Measurements from ENCODE around the gene TMEM184C. TPM values are rescaled to one million over a fixed set of nuclear protein-coding genes. Genes with fewer than 3 reads are reported as not detected.
A peak's percentile ranks its signal among the peaks of the same experiment; 100 is the strongest.

Gene TMEM184C
- total and polyA plus RNA-seq, 2 donors = 8.2 to 14.4 TPM

DNA sequence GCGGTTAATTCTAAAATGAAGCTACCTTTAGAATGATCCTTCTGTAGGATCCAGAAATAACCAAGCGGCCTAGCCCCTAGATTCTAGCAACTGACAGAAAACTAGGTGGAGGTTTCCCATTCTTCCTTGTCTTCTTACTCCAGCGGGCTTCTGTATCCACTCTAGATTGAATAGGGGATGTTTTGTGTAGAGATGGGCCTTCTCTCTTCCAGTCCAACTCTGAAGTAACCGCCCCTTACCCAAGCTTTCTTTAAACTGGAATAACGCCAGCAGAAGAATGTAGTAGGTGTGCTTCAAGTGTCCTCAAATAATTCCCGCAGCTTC, 386 bp upstream of the TMEM184C start:
- peak overlapping the region; percentile 94 to 97 for H3K27ac ChIP-seq (ENCODE audit: low read depth in 1 of 2, low read length in 1 of 2)
- no peaks in the 10 kb centered on the region for H3K9me3 ChIP-seq (ENCODE audit: control insufficient read depth in 2 of 2, insufficient read depth in 1 of 2, low read length in 1 of 2)
- H3K36me3 ChIP-seq (ENCODE audit: control insufficient read depth in 2 of 2, insufficient read depth in 2 of 2, low read length in 1 of 2) = peaks cover 0 to 11% of the 10 kb centered on the region in 2 donors
- DNase-seq (ENCODE audit: low read depth in 6 of 9, low spot score in 9 of 9) = no peak
- peaks cover 0 to 5% of the 10 kb centered on the region in 2 donors for H3K27me3 ChIP-seq (ENCODE audit: control insufficient read depth in 2 of 2, insufficient read depth in 1 of 2, low read length in 1 of 2)
- 36% methylated on average over 6 of the region's 6 CpGs for WGBS
- peak overlapping the region; percentile 71 to 77 for H3K4me3 ChIP-seq (ENCODE audit: low read length in 2 of 2)
- H3K4me1 ChIP-seq (ENCODE audit: control insufficient read depth in 2 of 2, insufficient read depth in 2 of 2, low read length in 2 of 2) = peaks cover 10 to 11% of the 10 kb centered on the region in 2 donors

DNA sequence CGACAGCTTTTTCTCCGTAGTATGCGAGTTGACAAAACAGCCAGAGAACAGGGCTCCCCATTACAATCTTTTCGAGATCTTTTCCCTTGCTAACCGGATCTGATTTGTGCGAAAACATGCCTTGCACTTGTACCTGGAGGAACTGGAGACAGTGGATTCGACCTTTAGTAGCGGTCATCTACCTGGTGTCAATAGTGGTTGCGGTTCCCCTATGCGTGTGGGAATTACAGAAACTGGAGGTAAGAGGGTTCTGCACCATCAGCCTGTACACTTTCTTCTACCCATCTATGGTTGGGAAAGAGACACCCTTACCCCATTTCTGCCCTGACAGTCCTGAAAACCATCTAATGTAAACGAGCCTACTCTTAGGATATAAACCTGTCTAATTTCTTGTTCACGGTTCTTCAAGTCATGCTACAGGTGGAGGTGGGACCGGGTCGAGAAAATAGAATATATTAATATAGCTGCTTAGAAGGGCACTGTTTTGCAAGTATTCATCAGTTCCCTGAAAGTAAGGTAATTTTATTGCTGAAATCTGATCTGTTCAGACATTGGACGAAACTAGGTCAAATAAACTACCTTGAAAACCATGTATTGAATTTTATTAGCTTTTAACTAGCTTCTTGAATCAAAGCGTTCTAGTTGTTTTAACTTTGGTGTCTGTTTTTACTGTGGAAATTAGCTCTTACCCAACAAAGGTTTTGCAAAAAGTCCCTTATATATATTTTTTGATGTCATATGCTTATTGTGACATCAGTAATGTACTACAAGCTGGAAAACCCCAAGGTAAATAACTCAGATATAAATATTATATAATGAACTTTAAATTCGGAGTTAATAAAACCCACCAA, 869 bp downstream of the TMEM184C start:
- H3K27ac ChIP-seq (ENCODE audit: low read depth in 1 of 2, low read length in 1 of 2) = peak overlapping the region; percentile 94 to 97
- WGBS = 18% methylated on average over 17 of the region's 17 CpGs
- DNase-seq (ENCODE audit: low read depth in 6 of 9, low spot score in 9 of 9) = peak in 1 of 9 donors; percentile 29
- peak overlapping the region; percentile 71 to 77 for H3K4me3 ChIP-seq (ENCODE audit: low read length in 2 of 2)
- peaks cover 10 to 11% of the 10 kb centered on the region in 2 donors for H3K4me1 ChIP-seq (ENCODE audit: control insufficient read depth in 2 of 2, insufficient read depth in 2 of 2, low read length in 2 of 2)
- peaks cover 0 to 19% of the 10 kb centered on the region in 2 donors for H3K36me3 ChIP-seq (ENCODE audit: control insufficient read depth in 2 of 2, insufficient read depth in 2 of 2, low read length in 1 of 2)
- peaks cover 0 to 5% of the 10 kb centered on the region in 2 donors for H3K27me3 ChIP-seq (ENCODE audit: control insufficient read depth in 2 of 2, insufficient read depth in 1 of 2, low read length in 1 of 2)
- H3K9me3 ChIP-seq (ENCODE audit: control insufficient read depth in 2 of 2, insufficient read depth in 1 of 2, low read length in 1 of 2) = no peaks in the 10 kb centered on the region

DNA sequence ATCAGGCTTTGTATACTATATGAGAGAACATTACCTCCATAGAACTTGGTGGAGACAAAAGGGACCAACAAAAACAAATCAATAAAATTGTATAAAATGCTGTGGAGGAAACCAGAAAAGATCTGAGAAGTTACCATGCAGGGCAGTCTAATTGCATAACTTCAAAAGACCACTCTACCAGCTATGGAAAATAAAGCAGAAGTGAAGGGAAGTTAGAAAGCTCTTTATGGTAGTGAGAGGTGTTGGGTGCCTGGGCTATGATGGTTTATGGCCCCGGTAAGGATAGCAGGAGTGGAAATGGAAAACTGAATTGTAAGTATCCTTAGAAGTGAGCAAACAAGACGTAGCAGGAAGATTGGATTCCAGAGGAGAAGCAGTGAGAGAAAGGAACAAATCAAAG, 3.1 kb downstream of the TMEM184C start:
- Histone ChIP-seq H3K36me3 (ENCODE audit: control insufficient read depth in 2 of 2, insufficient read depth in 2 of 2, low read length in 1 of 2) (peaks cover 0 to 31% of the 10 kb centered on the region in 2 donors), H3K27ac (ENCODE audit: low read depth in 1 of 2, low read length in 1 of 2) (no peak overlapping the region), H3K4me1 (ENCODE audit: control insufficient read depth in 2 of 2, insufficient read depth in 2 of 2, low read length in 2 of 2) (peaks cover 10 to 11% of the 10 kb centered on the region in 2 donors), H3K9me3 (ENCODE audit: control insufficient read depth in 2 of 2, insufficient read depth in 1 of 2, low read length in 1 of 2) (no peaks in the 10 kb centered on the region), H3K4me3 (ENCODE audit: low read length in 2 of 2) (no peak overlapping the region), H3K27me3 (ENCODE audit: control insufficient read depth in 2 of 2, insufficient read depth in 1 of 2, low read length in 1 of 2) (no peaks in the 10 kb centered on the region)
- no peak for DNase-seq (ENCODE audit: low read depth in 6 of 9, low spot score in 9 of 9)
- WGBS = 89% methylated on average over 2 of the region's 2 CpGs

DNA sequence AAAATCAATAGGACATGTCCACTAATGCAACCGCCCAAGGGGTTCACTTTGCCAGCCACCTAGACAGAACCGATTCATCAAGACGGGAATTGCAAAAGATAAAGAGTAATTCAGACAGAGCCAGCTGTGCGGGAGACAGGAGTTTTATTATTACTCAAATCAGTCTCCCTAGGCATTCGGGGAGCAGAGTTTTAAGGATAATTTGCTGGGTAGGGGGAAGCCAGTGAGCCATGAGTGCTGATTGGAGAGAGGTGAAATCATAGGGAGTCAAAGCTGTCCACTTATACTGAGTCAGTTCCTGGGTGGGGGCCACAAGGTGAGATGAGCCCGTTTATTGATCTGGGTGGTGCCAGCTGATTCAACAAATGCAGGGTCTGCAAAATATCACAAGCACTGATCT, 8.5 kb downstream of the TMEM184C start:
- no peak overlapping the region for H3K27ac ChIP-seq (ENCODE audit: low read depth in 1 of 2, low read length in 1 of 2)
- H3K36me3 ChIP-seq (ENCODE audit: control insufficient read depth in 2 of 2, insufficient read depth in 2 of 2, low read length in 1 of 2) = peaks cover 13 to 62% of the 10 kb centered on the region in 2 donors
- WGBS = 97% methylated on average over 6 of the region's 6 CpGs
- no peaks in the 10 kb centered on the region for H3K9me3 ChIP-seq (ENCODE audit: control insufficient read depth in 2 of 2, insufficient read depth in 1 of 2, low read length in 1 of 2)
- no peak overlapping the region for H3K4me3 ChIP-seq (ENCODE audit: low read length in 2 of 2)
- H3K27me3 ChIP-seq (ENCODE audit: control insufficient read depth in 2 of 2, insufficient read depth in 1 of 2, low read length in 1 of 2) = no peaks in the 10 kb centered on the region
- peaks cover 0 to 2% of the 10 kb centered on the region in 2 donors for H3K4me1 ChIP-seq (ENCODE audit: control insufficient read depth in 2 of 2, insufficient read depth in 2 of 2, low read length in 2 of 2)
- no peak for DNase-seq (ENCODE audit: low read depth in 6 of 9, low spot score in 9 of 9)

DNA sequence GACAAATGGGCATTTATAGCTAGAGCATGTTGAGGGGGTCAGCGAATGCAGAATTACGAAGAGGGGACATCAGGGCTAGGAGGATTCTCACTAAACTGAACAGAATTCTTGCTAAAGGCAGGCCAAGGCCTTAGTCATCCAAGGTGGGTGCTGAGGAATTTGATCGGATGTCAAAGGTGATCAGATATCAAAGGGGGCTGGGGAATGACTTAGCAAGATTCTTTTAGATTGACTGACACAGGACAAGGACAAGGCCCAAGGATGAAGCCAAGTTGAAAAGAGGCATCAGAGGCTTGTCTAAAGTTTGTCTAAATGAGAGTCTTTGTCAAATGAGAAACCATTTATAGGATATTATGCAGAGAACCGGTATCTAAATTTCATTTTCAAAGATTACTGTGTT, 9.7 kb downstream of the TMEM184C start:
- Histone ChIP-seq H3K27me3 (ENCODE audit: control insufficient read depth in 2 of 2, insufficient read depth in 1 of 2, low read length in 1 of 2) (no peaks in the 10 kb centered on the region), H3K9me3 (ENCODE audit: control insufficient read depth in 2 of 2, insufficient read depth in 1 of 2, low read length in 1 of 2) (no peaks in the 10 kb centered on the region), H3K36me3 (ENCODE audit: control insufficient read depth in 2 of 2, insufficient read depth in 2 of 2, low read length in 1 of 2) (peaks cover 15 to 57% of the 10 kb centered on the region in 2 donors), H3K27ac (ENCODE audit: low read depth in 1 of 2, low read length in 1 of 2) (no peak overlapping the region), H3K4me1 (ENCODE audit: control insufficient read depth in 2 of 2, insufficient read depth in 2 of 2, low read length in 2 of 2) (no peaks in the 10 kb centered on the region), H3K4me3 (ENCODE audit: low read length in 2 of 2) (no peak overlapping the region)
- WGBS = 98% methylated on average over 4 of the region's 4 CpGs
- no peak for DNase-seq (ENCODE audit: low read depth in 6 of 9, low spot score in 9 of 9)

DNA sequence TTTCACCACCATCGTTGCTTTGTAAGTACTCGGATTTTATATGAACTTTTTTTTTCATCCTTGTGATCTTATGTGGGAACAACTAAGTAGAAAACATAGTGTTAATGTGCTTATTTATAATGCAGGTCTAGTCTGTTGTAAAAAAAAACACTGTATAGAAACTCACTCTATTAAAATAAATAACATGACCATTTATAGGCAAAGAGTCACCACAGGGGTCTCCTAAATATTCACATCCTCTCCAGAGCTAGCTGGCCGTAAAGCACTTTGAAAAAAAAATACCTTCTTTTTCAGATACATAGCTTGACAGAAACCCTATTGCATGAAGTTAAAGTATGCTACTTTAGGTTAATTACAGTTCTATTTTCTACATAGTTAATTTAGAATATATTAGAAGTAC, 11.2 kb downstream of the TMEM184C start:
- Histone ChIP-seq H3K4me3 (ENCODE audit: low read length in 2 of 2) (no peak overlapping the region), H3K27ac (ENCODE audit: low read depth in 1 of 2, low read length in 1 of 2) (no peak overlapping the region)

DNA sequence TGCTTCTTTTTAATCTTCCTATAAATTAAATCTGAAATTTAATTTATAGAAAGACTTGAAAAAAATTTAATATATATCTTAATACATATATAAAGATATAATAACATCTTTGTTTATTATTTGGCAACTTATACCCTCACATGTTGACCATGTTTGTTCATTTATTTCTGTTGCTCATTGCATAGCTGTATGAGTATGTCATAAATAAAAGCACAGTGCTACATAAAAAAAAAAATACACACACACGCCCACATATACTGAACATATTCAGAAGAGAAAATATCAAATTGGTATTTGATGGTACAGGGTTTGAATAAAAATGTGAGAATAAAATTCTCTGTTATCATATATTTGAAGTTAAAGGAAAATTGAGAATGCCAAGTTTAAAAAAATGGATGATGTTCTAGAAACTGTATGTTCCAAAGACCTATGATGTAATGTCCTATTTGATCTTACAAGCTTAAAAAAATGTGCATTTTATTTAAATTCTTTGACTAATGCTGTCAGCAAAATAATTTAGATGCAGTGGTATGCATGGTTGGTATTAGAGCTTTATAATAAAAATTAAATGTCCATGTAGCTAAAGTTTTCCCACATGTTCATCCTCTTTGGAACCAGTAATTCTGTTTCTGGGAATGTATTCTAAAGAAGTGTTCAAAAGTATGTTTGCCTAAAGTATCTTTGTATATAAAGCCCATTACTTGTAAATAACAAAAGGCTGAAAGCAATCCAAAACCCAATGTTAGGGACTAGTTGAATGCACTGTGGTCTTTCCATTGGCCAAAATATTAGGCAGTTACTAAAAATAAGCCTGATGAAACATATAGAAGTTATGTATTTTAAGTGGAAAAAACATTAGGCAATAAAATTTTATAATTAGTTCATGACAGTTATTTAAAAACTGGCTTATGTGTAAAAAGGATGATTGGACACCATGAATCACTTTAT, 12.9 kb downstream of the TMEM184C start:
- Histone ChIP-seq H3K27ac (ENCODE audit: low read depth in 1 of 2, low read length in 1 of 2) (no peak overlapping the region), H3K27me3 (ENCODE audit: control insufficient read depth in 2 of 2, insufficient read depth in 1 of 2, low read length in 1 of 2) (no peaks in the 10 kb centered on the region), H3K9me3 (ENCODE audit: control insufficient read depth in 2 of 2, insufficient read depth in 1 of 2, low read length in 1 of 2) (no peaks in the 10 kb centered on the region), H3K36me3 (ENCODE audit: control insufficient read depth in 2 of 2, insufficient read depth in 2 of 2, low read length in 1 of 2) (peaks cover 26 to 59% of the 10 kb centered on the region in 2 donors), H3K4me3 (ENCODE audit: low read length in 2 of 2) (no peak overlapping the region), H3K4me1 (ENCODE audit: control insufficient read depth in 2 of 2, insufficient read depth in 2 of 2, low read length in 2 of 2) (no peaks in the 10 kb centered on the region)
- no peak for DNase-seq (ENCODE audit: low read depth in 6 of 9, low spot score in 9 of 9)
- WGBS = 96% methylated on average over 1 of the region's 1 CpG

More for the DNA sequence above, 11.2 kb downstream of the TMEM184C start:
- Histone ChIP-seq H3K36me3 (ENCODE audit: control insufficient read depth in 2 of 2, insufficient read depth in 2 of 2, low read length in 1 of 2) (peaks cover 16 to 55% of the 10 kb centered on the region in 2 donors), H3K27me3 (ENCODE audit: control insufficient read depth in 2 of 2, insufficient read depth in 1 of 2, low read length in 1 of 2) (no peaks in the 10 kb centered on the region), H3K9me3 (ENCODE audit: control insufficient read depth in 2 of 2, insufficient read depth in 1 of 2, low read length in 1 of 2) (no peaks in the 10 kb centered on the region), H3K4me1 (ENCODE audit: control insufficient read depth in 2 of 2, insufficient read depth in 2 of 2, low read length in 2 of 2) (no peaks in the 10 kb centered on the region)
- no peak for DNase-seq (ENCODE audit: low read depth in 6 of 9, low spot score in 9 of 9)
- WGBS = 90% methylated on average over 3 of the region's 3 CpGs

DNA sequence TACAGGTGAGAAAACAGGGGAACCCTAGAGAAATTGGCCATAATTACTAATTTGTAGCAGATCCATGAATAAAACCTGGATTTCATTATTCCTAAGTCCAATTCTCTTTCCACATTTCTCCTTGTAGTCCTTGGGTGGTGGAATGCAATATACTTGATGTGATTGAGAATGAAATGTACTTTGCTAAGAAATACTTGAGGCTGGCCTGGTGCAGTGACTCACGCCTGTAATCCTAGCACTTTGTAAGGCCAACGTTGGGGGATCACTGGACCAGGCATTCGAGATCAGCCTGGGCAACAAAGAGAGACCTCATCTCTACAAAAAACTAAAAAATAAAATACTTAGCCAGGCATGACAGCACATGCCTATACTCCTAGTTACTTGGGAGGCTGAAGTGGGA, 15.9 kb downstream of the TMEM184C start:
- H3K9me3 ChIP-seq (ENCODE audit: control insufficient read depth in 2 of 2, insufficient read depth in 1 of 2, low read length in 1 of 2) = no peaks in the 10 kb centered on the region
- WGBS = 98% methylated on average over 3 of the region's 3 CpGs
- H3K4me1 ChIP-seq (ENCODE audit: control insufficient read depth in 2 of 2, insufficient read depth in 2 of 2, low read length in 2 of 2) = no peaks in the 10 kb centered on the region
- H3K27me3 ChIP-seq (ENCODE audit: control insufficient read depth in 2 of 2, insufficient read depth in 1 of 2, low read length in 1 of 2) = no peaks in the 10 kb centered on the region
- peaks cover 13 to 51% of the 10 kb centered on the region in 2 donors for H3K36me3 ChIP-seq (ENCODE audit: control insufficient read depth in 2 of 2, insufficient read depth in 2 of 2, low read length in 1 of 2)
- no peak for DNase-seq (ENCODE audit: low read depth in 6 of 9, low spot score in 9 of 9)
- H3K27ac ChIP-seq (ENCODE audit: low read depth in 1 of 2, low read length in 1 of 2) = no peak overlapping the region
- no peak overlapping the region for H3K4me3 ChIP-seq (ENCODE audit: low read length in 2 of 2)

DNA sequence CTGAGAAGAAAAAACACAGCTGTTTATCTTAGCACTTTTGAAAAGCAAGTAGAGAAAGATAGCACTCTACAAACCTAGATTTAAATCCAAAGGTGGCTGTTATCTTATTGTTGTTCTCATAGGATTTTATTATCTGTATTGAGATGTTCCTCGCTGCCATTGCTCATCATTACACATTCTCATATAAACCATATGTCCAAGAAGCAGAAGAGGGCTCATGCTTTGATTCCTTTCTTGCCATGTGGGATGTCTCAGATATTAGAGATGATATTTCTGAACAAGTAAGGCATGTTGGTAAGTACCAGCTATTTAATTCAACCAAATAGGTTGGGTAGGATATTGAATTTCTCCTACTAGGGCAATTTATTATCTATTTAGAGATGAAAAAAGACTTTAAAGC, 16.4 kb downstream of the TMEM184C start:
- no peak overlapping the region for H3K27ac ChIP-seq (ENCODE audit: low read depth in 1 of 2, low read length in 1 of 2)
- H3K27me3 ChIP-seq (ENCODE audit: control insufficient read depth in 2 of 2, insufficient read depth in 1 of 2, low read length in 1 of 2) = no peaks in the 10 kb centered on the region
- no peak overlapping the region for H3K4me3 ChIP-seq (ENCODE audit: low read length in 2 of 2)
- H3K4me1 ChIP-seq (ENCODE audit: control insufficient read depth in 2 of 2, insufficient read depth in 2 of 2, low read length in 2 of 2) = no peaks in the 10 kb centered on the region
- no peak for DNase-seq (ENCODE audit: low read depth in 6 of 9, low spot score in 9 of 9)
- H3K9me3 ChIP-seq (ENCODE audit: control insufficient read depth in 2 of 2, insufficient read depth in 1 of 2, low read length in 1 of 2) = no peaks in the 10 kb centered on the region
- 96% methylated on average over 1 of the region's 1 CpG for WGBS
- peaks cover 13 to 49% of the 10 kb centered on the region in 2 donors for H3K36me3 ChIP-seq (ENCODE audit: control insufficient read depth in 2 of 2, insufficient read depth in 2 of 2, low read length in 1 of 2)

Measured in thymus (tissue), 11 donors.